Measurements from ENCODE around the gene PRIMA1. TPM values are rescaled to one million over a fixed set of nuclear protein-coding genes. Genes with fewer than 3 reads are reported as not detected.

Gene PRIMA1
- total RNA-seq, 4 donors from 2014 or later, result 2.6 to 9.0 (median 4.1) TPM

GRCh38 chr14:93720981-93721483, 67.3 kb downstream of the PRIMA1 start:
- no peak overlapping the region for H3K4me3 ChIP-seq (ENCODE audit: low read depth, poor library complexity, severe bottlenecking)
- TF ChIP-seq POLR2A (IDR thresholded peaks at IDR 0.05), result no peak
- TF ChIP-seq CTCF (IDR thresholded peaks at IDR 0.05), result no peak
- intact Hi-C loops (cut with DNase I; ENCODE audit: low total_unique reads), result no loop called here
- DNase-seq (ENCODE audit: low spot score in 2 of 2), result peak in 1 of 2 donors; percentile 62
- WGBS, 2 donors, result 85 to 95% methylated on average over 13 of the region's 13 CpGs

- WGBS, 2 donors, result 82 to 90% methylated on average over 11 to 12 of the region's 12 CpGs
- no peak for TF ChIP-seq POLR2A (IDR thresholded peaks at IDR 0.05)
- no peak for TF ChIP-seq CTCF (IDR thresholded peaks at IDR 0.05)
- peak in 1 of 2 donors; percentile 80 for DNase-seq (ENCODE audit: low spot score in 2 of 2)
- intact Hi-C loops (cut with DNase I; ENCODE audit: low total_unique reads), result no loop called here
- H3K4me3 ChIP-seq (ENCODE audit: low read depth, poor library complexity, severe bottlenecking), result no peak overlapping the region
Observed at GRCh38 chr14:93720076-93720815, 68.0 kb downstream of the PRIMA1 start.

- peak in 1 of 2 donors; percentile 77 for DNase-seq (ENCODE audit: low spot score in 2 of 2)
- 91 to 93% methylated on average over 3 of the region's 3 CpGs for WGBS, 2 donors
- TF ChIP-seq POLR2A (IDR thresholded peaks at IDR 0.05) (no peak), CTCF (IDR thresholded peaks at IDR 0.05) (no peak)
- no peak overlapping the region for H3K4me3 ChIP-seq (ENCODE audit: low read depth, poor library complexity, severe bottlenecking)
- intact Hi-C loops (cut with DNase I; ENCODE audit: low total_unique reads), result no loop called here
Observed at GRCh38 chr14:93719256-93719655, 69.0 kb downstream of the PRIMA1 start.

GRCh38 chr14:93717668-93718320, 70.5 kb downstream of the PRIMA1 start:
- no peak overlapping the region for H3K4me3 ChIP-seq (ENCODE audit: low read depth, poor library complexity, severe bottlenecking)
- 86 to 89% methylated on average over 12 to 13 of the region's 13 CpGs for WGBS, 2 donors
- TF ChIP-seq CTCF (IDR thresholded peaks at IDR 0.05) (no peak), POLR2A (IDR thresholded peaks at IDR 0.05) (no peak)
- intact Hi-C loops (cut with DNase I; ENCODE audit: low total_unique reads), result no loop called here
- DNase-seq (ENCODE audit: low spot score in 2 of 2), result peak in 1 of 2 donors; percentile 76

GRCh38 chr14:93716746-93717667, 71.3 kb downstream of the PRIMA1 start:
- peak in 1 of 2 donors; percentile 50 for DNase-seq (ENCODE audit: low spot score in 2 of 2)
- TF ChIP-seq CTCF (IDR thresholded peaks at IDR 0.05) (no peak), POLR2A (IDR thresholded peaks at IDR 0.05) (no peak)
- intact Hi-C loops (cut with DNase I; ENCODE audit: low total_unique reads), result no loop called here
- 86% methylated on average over 9 to 14 of the region's 14 CpGs for WGBS, 2 donors
- no peak overlapping the region for H3K4me3 ChIP-seq (ENCODE audit: low read depth, poor library complexity, severe bottlenecking)
